Measurements from ENCODE around the gene MYEOV.

MYEOV gene

GRCh38 chr11:69333879-69334278 lies 39.9 kb downstream of the MYEOV start:
- Mint-ChIP-seq H3K4me3 (no peak overlapping the region), H3K27me3 (peaks cover 25% of the 10 kb centered on the region), H3K36me3 (no peaks in the 10 kb centered on the region), H3K4me1 (peaks cover 21% of the 10 kb centered on the region), H3K27ac (peak overlapping the region; percentile 2), H3K9me3 (no peaks in the 10 kb centered on the region)
- CTCF ChIA-PET = no interaction called here
- DNase-seq = no peak

GRCh38 chr11:69335007-69335780 lies 41.2 kb downstream of the MYEOV start:
- Mint-ChIP-seq H3K27ac (no peak overlapping the region), H3K9me3 (peaks cover 3% of the 10 kb centered on the region), H3K27me3 (peaks cover 28% of the 10 kb centered on the region), H3K36me3 (no peaks in the 10 kb centered on the region), H3K4me3 (no peak overlapping the region), H3K4me1 (peaks cover 24% of the 10 kb centered on the region)
- CTCF ChIA-PET = interaction anchor here (1.1 kb wide), 1 partner anchor 42 kb away, joined by 3 read pairs; no protein-coding TSS in a partner anchor
- no peak for DNase-seq

- H3K9me3 Mint-ChIP-seq = peaks cover 3% of the 10 kb centered on the region
- no peaks in the 10 kb centered on the region for H3K36me3 Mint-ChIP-seq
- no peak overlapping the region for H3K27ac Mint-ChIP-seq
- H3K4me3 Mint-ChIP-seq = no peak overlapping the region
- DNase-seq = no peak
- CTCF ChIA-PET = interaction anchor here (1.1 kb wide), 1 partner anchor 43 kb away, joined by 3 read pairs; no protein-coding TSS in a partner anchor
- peaks cover 24% of the 10 kb centered on the region for H3K4me1 Mint-ChIP-seq
- H3K27me3 Mint-ChIP-seq = peaks cover 29% of the 10 kb centered on the region
These were observed 41.9 kb downstream of the MYEOV start for GRCh38 chr11:69335781-69336405.

- DNase-seq = peak; percentile 55
- H3K9me3 Mint-ChIP-seq = peaks cover 3% of the 10 kb centered on the region
- CTCF ChIA-PET = interaction anchor here (1.6 kb wide), 1 partner anchor 45 kb away, joined by 4 read pairs; no protein-coding TSS in a partner anchor
- H3K27me3 Mint-ChIP-seq = peaks cover 24% of the 10 kb centered on the region
- H3K4me1 Mint-ChIP-seq = peaks cover 24% of the 10 kb centered on the region
- H3K4me3 Mint-ChIP-seq = no peak overlapping the region
- peak overlapping the region; percentile 74 for H3K27ac Mint-ChIP-seq
- H3K36me3 Mint-ChIP-seq = no peaks in the 10 kb centered on the region
These were observed 43.3 kb downstream of the MYEOV start for GRCh38 chr11:69337211-69337721.

GRCh38 chr11:69339041-69339733 lies 45.2 kb downstream of the MYEOV start:
- CTCF ChIA-PET = no interaction called here
- Mint-ChIP-seq H3K36me3 (no peaks in the 10 kb centered on the region), H3K9me3 (peaks cover 3% of the 10 kb centered on the region), H3K27me3 (peaks cover 19% of the 10 kb centered on the region), H3K4me3 (no peak overlapping the region), H3K4me1 (peaks cover 24% of the 10 kb centered on the region), H3K27ac (no peak overlapping the region)
- peak; percentile 3 for DNase-seq

- peaks cover 13% of the 10 kb centered on the region for H3K27me3 Mint-ChIP-seq
- H3K4me3 Mint-ChIP-seq = no peak overlapping the region
- no peak overlapping the region for H3K27ac Mint-ChIP-seq
- no peaks in the 10 kb centered on the region for H3K36me3 Mint-ChIP-seq
- H3K4me1 Mint-ChIP-seq = peaks cover 24% of the 10 kb centered on the region
- DNase-seq = peak; percentile 9
- peaks cover 3% of the 10 kb centered on the region for H3K9me3 Mint-ChIP-seq
- CTCF ChIA-PET = interaction anchor here (0.9 kb wide), 1 partner anchor 47 kb away, joined by 3 read pairs; no protein-coding TSS in a partner anchor
These were observed 46.1 kb downstream of the MYEOV start for GRCh38 chr11:69339983-69340565.

GRCh38 chr11:69342588-69343330 lies 48.8 kb downstream of the MYEOV start:
- Mint-ChIP-seq H3K4me3 (no peak overlapping the region), H3K9me3 (peaks cover 3% of the 10 kb centered on the region), H3K27ac (no peak overlapping the region), H3K36me3 (no peaks in the 10 kb centered on the region), H3K4me1 (peaks cover 10% of the 10 kb centered on the region), H3K27me3 (peaks cover 13% of the 10 kb centered on the region)
- DNase-seq = peak; percentile 5
- CTCF ChIA-PET = no interaction called here

- peaks cover 2% of the 10 kb centered on the region for H3K36me3 Mint-ChIP-seq
- H3K27me3 Mint-ChIP-seq = peaks cover 16% of the 10 kb centered on the region
- H3K9me3 Mint-ChIP-seq = peaks cover 6% of the 10 kb centered on the region
- H3K4me1 Mint-ChIP-seq = peaks cover 5% of the 10 kb centered on the region
- peak; percentile 17 for DNase-seq
- no peak overlapping the region for H3K27ac Mint-ChIP-seq
- CTCF ChIA-PET = no interaction called here
- no peak overlapping the region for H3K4me3 Mint-ChIP-seq
These were observed 49.7 kb downstream of the MYEOV start for GRCh38 chr11:69343401-69344321.

GRCh38 chr11:69344570-69345145 lies 50.7 kb downstream of the MYEOV start:
- peaks cover 4% of the 10 kb centered on the region for H3K9me3 Mint-ChIP-seq
- H3K4me1 Mint-ChIP-seq = no peaks in the 10 kb centered on the region
- H3K36me3 Mint-ChIP-seq = peaks cover 4% of the 10 kb centered on the region
- H3K27ac Mint-ChIP-seq = no peak overlapping the region
- no peak overlapping the region for H3K4me3 Mint-ChIP-seq
- CTCF ChIA-PET = no interaction called here
- H3K27me3 Mint-ChIP-seq = peaks cover 14% of the 10 kb centered on the region
- DNase-seq = peak; percentile 17
